Pons (tissue), 1 donor: ENCODE data around the gene RPL31.

Source experiments
- DNase-seq: peaks from one replicate; pipeline ENCODE4 v3.0.0-alpha.2; 2016; ENCODE audit warnings: low spot score

RPL31 gene

DNA sequence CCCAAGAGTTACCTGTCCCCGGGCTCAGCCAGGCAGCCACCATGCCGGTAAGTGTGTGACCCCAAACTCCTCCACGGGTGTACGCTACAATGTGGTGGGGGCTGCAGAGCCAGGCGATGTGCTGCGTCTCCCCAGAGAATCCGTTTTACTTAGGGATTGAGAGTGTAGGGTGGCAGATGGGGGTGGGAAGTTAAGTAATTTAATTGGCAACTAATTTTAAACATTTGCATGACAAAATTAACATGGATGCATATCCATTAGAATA is 26.6 kb upstream of the RPL31 start:
- DNase-seq: no peak

DNA sequence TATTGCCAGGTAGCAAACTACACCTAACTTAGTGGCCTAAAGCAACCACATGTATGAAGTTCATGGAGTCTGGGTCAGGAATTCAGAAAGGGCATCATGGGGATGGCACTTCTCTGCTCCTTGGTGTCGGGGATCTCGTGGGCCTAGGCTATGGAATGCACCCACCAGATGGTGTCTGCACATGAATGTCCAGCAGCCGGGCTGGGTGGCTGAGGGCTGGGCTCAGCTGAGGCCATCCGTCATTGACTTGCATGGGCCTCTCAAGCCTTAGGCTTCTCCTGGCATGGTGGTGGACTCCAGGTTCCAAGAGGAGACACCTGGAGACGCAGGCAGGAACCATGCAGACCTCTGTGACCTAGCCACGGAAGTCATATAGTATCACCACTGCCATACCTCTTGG is 26.0 kb upstream of the RPL31 start:
- DNase-seq: no peak

- no peak for DNase-seq
Measured at GRCh38 chr2:100976645-100977391, 25.3 kb upstream of the RPL31 start.

DNA sequence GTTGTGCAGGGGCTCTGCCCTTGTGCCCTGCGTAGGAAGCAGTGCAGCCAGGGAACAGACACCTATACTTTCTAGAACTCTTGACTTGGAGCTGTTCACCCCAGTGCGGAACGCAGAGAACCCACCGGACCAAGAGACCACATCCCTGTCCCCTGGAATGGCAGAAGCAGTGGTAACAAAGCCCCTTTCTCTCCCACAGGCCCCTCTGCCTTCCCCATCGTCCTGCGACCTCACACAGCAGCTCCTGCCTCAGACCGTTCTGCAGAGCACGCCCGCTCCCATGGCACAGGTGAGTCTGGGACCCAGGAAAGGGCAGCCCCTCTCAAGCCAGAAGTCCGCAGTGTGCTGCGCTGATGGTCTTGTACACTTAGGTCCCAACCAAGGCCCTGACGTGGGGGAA is 24.6 kb upstream of the RPL31 start:
- no peak for DNase-seq

DNA sequence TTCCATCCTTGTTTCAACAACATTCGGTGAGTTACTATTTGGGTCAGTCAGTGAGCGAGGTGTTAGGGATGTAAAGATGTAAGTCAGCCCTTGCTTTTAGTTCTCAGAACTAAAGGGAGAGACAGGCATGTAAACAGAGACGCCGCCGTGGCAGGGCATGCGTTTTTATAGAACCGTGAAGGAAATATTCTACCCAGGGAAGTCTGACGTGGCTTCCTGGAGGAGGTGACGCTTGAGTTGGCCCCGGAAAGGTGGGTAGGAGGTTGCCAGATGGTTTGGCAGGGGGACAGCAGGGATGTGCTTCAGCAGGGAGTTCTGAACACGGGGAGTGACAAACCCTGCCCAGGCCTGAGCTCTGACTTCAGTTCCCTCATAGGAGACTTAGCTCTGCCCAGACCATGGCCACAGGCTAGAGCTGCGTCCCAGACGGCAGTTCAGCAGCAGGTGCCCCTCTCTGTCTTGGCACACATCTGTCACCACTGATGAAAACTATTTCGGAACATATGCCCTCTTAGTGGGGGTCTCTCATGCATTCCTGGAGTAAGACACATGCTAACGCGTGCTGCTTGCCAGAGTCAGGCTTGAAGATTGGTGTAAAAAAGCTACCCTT is 23.4 kb upstream of the RPL31 start:
- no peak for DNase-seq

GRCh38 chr2:100980046-100980445 is 22.0 kb upstream of the RPL31 start:
- no peak for DNase-seq

- DNase-seq: no peak
Measured at GRCh38 chr2:100981011-100981410, 21.1 kb upstream of the RPL31 start.

DNA sequence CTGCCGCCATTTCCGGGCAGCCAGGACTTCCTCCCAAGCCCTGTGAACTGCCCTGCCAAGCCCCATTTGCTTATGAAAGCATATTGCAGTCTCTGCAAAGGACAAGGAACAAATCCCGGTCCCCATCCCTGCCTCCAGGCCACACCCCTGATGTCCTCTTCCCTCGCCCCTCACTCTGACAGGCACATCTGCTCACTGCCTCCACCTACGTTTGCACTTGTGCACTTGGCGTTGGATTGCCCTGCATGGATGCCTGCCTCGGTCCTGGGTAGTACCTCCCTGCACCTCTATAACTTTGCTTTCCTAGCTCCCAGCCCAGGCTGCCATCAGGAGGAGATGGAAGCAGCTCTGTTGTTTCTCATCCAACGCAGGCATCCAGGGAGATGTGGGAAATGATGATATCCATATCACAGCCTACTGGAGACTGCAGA is 19.6 kb upstream of the RPL31 start:
- no peak for DNase-seq

- DNase-seq: no peak
Measured at GRCh38 chr2:100983201-100983600, 18.9 kb upstream of the RPL31 start.

- DNase-seq: no peak
Measured at GRCh38 chr2:100983684-100984310, 18.3 kb upstream of the RPL31 start.

DNA sequence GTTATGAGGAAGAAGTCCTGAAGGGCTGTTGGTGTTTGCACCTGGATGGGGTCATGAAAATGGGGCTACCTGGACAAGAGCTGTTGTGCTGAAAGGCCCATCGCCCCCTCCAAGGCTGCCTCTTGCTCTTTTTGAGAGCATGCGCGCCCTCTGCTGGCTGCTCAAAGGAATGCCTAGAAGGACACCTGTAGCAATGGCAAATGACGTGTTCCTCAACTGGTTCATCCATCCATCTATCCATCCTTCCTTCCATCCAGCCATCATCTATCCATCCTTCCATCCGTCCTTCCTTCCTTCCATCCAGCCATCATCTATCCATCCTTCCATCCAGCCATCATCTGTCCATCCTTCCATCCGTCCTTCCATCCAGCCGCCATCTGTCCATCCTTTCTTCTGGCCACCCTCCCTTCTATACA is 17.2 kb upstream of the RPL31 start:
- DNase-seq: peak; percentile 74

DNA sequence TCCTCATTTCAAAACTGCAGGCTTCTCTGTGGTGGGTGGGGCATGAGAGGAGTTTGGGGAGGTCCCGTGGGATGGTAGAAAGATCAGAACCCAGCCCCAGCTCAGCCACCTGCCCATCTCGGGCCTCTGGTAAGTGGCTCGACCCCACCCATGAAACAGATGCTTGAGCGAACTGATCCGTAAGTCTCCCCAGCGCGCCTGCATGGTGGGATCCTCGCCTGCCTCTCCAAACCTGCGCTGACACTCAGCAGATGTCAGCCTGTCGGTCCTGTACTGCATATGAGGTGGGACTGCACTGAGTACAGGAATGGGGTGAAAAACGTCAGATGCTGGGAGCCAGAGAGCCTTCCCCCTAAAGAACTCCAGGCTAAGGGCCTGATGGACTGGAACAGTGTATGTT is 15.9 kb upstream of the RPL31 start:
- no peak for DNase-seq

GRCh38 chr2:100987536-100987935 is 14.6 kb upstream of the RPL31 start:
- no peak for DNase-seq

GRCh38 chr2:100987974-100988373 is 14.1 kb upstream of the RPL31 start:
- no peak for DNase-seq

GRCh38 chr2:100988630-100989417 is 13.3 kb upstream of the RPL31 start:
- no peak for DNase-seq

GRCh38 chr2:100989666-100990065 is 12.4 kb upstream of the RPL31 start:
- no peak for DNase-seq

GRCh38 chr2:100990166-100990565 is 11.9 kb upstream of the RPL31 start:
- DNase-seq: no peak

- no peak for DNase-seq
Measured at GRCh38 chr2:100990650-100991403, 11.3 kb upstream of the RPL31 start.

DNA sequence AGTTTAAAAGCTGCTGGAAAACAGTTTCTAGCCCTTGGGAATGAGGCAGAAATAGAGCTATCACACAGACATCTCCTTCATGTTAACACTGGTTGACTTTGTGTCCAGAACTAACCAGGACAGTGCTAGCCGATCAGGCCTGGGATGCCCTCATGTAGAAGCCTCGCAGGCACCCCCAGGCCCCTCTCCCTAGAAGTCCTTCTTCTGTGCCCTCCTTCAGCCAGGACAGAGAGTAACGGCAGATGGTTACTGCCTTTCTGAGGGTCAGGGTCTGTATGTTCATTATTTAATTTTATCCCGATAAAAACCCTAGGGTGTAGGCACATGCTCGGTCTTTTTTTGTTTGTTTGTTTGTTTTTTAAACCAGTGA is 10.7 kb upstream of the RPL31 start:
- no peak for DNase-seq

- no peak for DNase-seq
Measured at GRCh38 chr2:100992262-100992661, 9.8 kb upstream of the RPL31 start.

- no peak for DNase-seq
Measured at GRCh38 chr2:100993294-100993693, 8.8 kb upstream of the RPL31 start.
